Measurements from ENCODE around the gene CHD6. TPM values are rescaled to one million over a fixed set of nuclear protein-coding genes. Genes with fewer than 3 reads are reported as not detected.
A peak's percentile ranks its signal among the peaks of the same experiment; 100 is the strongest.

CHD6 gene
- total RNA-seq, 2 experiments from 2014 or later: 114 to 126 TPM

- Mint-ChIP-seq H3K4me1 (ENCODE audit: low read depth) (peaks cover 57% of the 10 kb centered on the region), H3K4me3 (no peak overlapping the region), H3K27me3 (no peaks in the 10 kb centered on the region), H3K27ac (peak overlapping the region; percentile 82), H3K36me3 (ENCODE audit: low read depth) (peaks cover 94% of the 10 kb centered on the region), H3K9me3 (no peaks in the 10 kb centered on the region)
- ChIA-PET CTCF (interaction anchor here (1.0 kb wide), 1 partner anchor 34 kb away, joined by 3 read pairs; no protein-coding TSS in a partner anchor), POLR2A (interaction anchor here (3.6 to 4.5 kb wide), 2 partner anchors 14 to 192 kb away, joined by 24 to 31 read pairs; partner anchors contain the start of gene CHD6)
- TF ChIP-seq, protein P1, sequence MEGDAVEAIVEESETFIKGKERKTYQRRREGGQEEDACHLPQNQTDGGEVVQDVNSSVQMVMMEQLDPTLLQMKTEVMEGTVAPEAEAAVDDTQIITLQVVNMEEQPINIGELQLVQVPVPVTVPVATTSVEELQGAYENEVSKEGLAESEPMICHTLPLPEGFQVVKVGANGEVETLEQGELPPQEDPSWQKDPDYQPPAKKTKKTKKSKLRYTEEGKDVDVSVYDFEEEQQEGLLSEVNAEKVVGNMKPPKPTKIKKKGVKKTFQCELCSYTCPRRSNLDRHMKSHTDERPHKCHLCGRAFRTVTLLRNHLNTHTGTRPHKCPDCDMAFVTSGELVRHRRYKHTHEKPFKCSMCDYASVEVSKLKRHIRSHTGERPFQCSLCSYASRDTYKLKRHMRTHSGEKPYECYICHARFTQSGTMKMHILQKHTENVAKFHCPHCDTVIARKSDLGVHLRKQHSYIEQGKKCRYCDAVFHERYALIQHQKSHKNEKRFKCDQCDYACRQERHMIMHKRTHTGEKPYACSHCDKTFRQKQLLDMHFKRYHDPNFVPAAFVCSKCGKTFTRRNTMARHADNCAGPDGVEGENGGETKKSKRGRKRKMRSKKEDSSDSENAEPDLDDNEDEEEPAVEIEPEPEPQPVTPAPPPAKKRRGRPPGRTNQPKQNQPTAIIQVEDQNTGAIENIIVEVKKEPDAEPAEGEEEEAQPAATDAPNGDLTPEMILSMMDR (IDR thresholded peaks at IDR 0.05): no peak
- H3K27ac ChIP-seq (ENCODE audit: low read depth in 1 of 2, low read length in 2 of 2): no peak overlapping the region
- no peaks in the 10 kb centered on the region for H3K27me3 ChIP-seq (ENCODE audit: control insufficient read depth in 1 of 2, insufficient read depth in 2 of 2, low read length in 2 of 2)
- intact Hi-C loops (cut with DNase I, micrococcal nuclease): loop anchor here (5.0 kb wide), 2 partner anchors 191 to 266 kb away; partner anchors contain the start of gene CHD6 (in 1 of the 2)
- ATAC-seq (ENCODE audit: poor library complexity): no peak
- no peak overlapping the region for H3K4me3 ChIP-seq (ENCODE audit: low read length)
- peaks cover 76% of the 10 kb centered on the region for H3K36me3 ChIP-seq (ENCODE audit: insufficient read depth, low read length)
- no peak for DNase-seq
- H3K4me1 ChIP-seq (ENCODE audit: insufficient read depth, low read length): peaks cover 3% of the 10 kb centered on the region
- no peaks in the 10 kb centered on the region for H3K9me3 ChIP-seq (ENCODE audit: control insufficient read depth in 1 of 2, insufficient read depth in 1 of 2, low read length in 2 of 2)
Measured at GRCh38 chr20:41426086-41426830, 191.9 kb downstream of the CHD6 start.

GRCh38 chr20:41425180-41425884 lies 192.8 kb downstream of the CHD6 start:
- Histone ChIP-seq H3K4me3 (ENCODE audit: low read length) (no peak overlapping the region), H3K36me3 (ENCODE audit: insufficient read depth, low read length) (peaks cover 78% of the 10 kb centered on the region), H3K27me3 (ENCODE audit: control insufficient read depth in 1 of 2, insufficient read depth in 2 of 2, low read length in 2 of 2) (no peaks in the 10 kb centered on the region), H3K27ac (ENCODE audit: low read depth in 1 of 2, low read length in 2 of 2) (no peak overlapping the region), H3K4me1 (ENCODE audit: insufficient read depth, low read length) (peaks cover 3% of the 10 kb centered on the region), H3K9me3 (ENCODE audit: control insufficient read depth in 1 of 2, insufficient read depth in 1 of 2, low read length in 2 of 2) (no peaks in the 10 kb centered on the region)
- CTCF ChIA-PET: interaction anchor here (1.0 kb wide), 1 partner anchor 35 kb away, joined by 3 read pairs; no protein-coding TSS in a partner anchor
- H3K27me3 Mint-ChIP-seq: no peaks in the 10 kb centered on the region
- peaks cover 56% of the 10 kb centered on the region for H3K4me1 Mint-ChIP-seq (ENCODE audit: low read depth)
- intact Hi-C loops (cut with DNase I, micrococcal nuclease): loop anchor here (5.0 kb wide), 2 partner anchors 192 to 267 kb away; partner anchors contain the start of gene CHD6 (in 1 of the 2)
- no peaks in the 10 kb centered on the region for H3K9me3 Mint-ChIP-seq
- H3K36me3 Mint-ChIP-seq (ENCODE audit: low read depth): peaks cover 97% of the 10 kb centered on the region
- no peak for ATAC-seq (ENCODE audit: poor library complexity)
- POLR2A ChIA-PET: interaction anchor here (4.5 kb wide), 1 partner anchor 15 kb away, joined by 31 read pairs; no protein-coding TSS in a partner anchor
- no peak for DNase-seq
- H3K27ac Mint-ChIP-seq: no peak overlapping the region
- TF ChIP-seq, protein P1 (IDR thresholded peaks at IDR 0.05): no peak
- no peak overlapping the region for H3K4me3 Mint-ChIP-seq

DNA sequence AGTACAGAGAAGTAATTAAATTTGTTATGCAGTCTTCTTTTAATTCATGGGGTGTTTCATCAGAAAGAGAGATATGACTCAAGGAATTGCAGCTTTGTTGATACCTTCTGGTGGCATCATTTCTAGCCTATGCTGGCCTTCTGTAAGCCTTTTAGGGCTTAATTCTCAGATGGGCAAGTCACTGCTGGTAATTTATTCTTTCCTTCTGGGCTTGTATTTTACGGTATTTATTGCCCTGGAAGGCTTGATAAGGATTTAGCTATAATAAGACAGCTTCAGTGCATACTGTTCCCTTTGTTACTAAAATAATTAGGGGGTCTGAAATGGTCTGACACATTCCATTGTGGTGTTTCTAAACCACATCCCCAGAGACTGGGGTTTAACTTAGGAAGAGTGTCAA lies 193.6 kb downstream of the CHD6 start:
- Mint-ChIP-seq H3K36me3 (ENCODE audit: low read depth) (peaks cover 97% of the 10 kb centered on the region), H3K9me3 (no peaks in the 10 kb centered on the region), H3K27me3 (no peaks in the 10 kb centered on the region), H3K27ac (no peak overlapping the region), H3K4me3 (no peak overlapping the region), H3K4me1 (ENCODE audit: low read depth) (peaks cover 48% of the 10 kb centered on the region)
- Histone ChIP-seq H3K9me3 (ENCODE audit: control insufficient read depth in 1 of 2, insufficient read depth in 1 of 2, low read length in 2 of 2) (no peaks in the 10 kb centered on the region), H3K36me3 (ENCODE audit: insufficient read depth, low read length) (peaks cover 81% of the 10 kb centered on the region), H3K4me3 (ENCODE audit: low read length) (no peak overlapping the region), H3K27ac (ENCODE audit: low read depth in 1 of 2, low read length in 2 of 2) (no peak overlapping the region), H3K4me1 (ENCODE audit: insufficient read depth, low read length) (peaks cover 3% of the 10 kb centered on the region), H3K27me3 (ENCODE audit: control insufficient read depth in 1 of 2, insufficient read depth in 2 of 2, low read length in 2 of 2) (no peaks in the 10 kb centered on the region)
- ChIA-PET CTCF (no interaction called here), POLR2A (no interaction called here)
- DNase-seq (no peak), ATAC-seq (ENCODE audit: poor library complexity) (no peak)
- TF ChIP-seq, protein P1 (IDR thresholded peaks at IDR 0.05): no peak
- intact Hi-C loops (cut with DNase I, micrococcal nuclease): no loop called here
